ENCODE results near the gene PLAA. TPM values are rescaled to one million over a fixed set of nuclear protein-coding genes. Genes with fewer than 3 reads are reported as not detected.
A peak's percentile ranks its signal among the peaks of the same experiment; 100 is the strongest.

The PLAA gene
- total RNA-seq: 44.8 and 47.2 TPM in 2 replicates
- 27.6 TPM for polyA plus RNA-seq (2012)

DNA sequence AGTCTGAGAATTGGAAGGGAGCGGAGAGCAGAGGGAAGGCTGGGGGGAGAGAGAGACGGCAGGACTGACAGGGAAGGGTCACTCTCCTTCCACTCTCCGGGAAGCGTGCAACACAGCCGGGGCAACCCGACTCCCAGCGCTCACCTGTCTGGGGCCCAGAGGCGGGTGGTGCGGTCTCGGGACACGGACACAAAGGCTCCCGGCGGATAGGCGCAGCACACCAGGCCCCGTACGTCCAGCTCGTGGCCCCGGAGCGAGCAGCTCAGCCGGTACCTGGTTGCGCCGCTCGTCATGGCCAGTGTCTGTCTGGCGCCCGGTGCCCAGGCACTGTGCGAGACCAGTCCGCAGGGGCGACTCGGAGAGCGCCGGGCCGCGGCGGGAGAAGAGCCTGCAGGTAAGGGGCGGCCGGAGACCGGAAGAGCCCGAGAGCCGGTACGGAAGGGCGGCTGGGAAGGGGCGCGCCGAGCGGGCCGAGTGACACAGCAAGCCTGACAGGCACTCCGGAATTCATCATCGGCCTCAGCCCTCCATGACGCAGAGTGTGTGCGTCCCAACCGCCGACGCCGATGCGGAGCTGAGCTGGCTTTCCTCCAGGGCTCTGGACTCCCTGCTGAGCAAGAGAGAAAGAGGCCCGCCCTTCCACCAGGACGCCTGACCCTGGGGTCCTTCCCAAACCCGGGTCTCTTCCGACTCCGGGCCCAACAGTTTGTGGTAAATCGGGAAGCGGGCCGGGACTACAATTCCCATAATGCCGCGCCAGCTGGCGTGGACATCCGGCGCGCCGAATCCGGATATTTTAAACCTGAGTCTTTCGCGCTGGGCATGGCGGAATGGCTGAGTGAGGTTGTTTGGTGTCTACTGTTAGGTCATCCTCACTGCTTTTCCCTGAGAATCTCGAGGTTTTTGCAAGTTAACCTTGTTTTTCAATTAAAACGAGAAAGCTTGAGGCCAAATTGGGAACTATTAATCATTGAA is at the start of gene PLAA:
PLAA (minus strand) TSS at position 490 of the 975 bp plus-strand sequence; CDS start at position 293, 197 bp downstream.
- peak; percentile 93 for DNase-seq (ENCODE audit: low read depth)

DNA sequence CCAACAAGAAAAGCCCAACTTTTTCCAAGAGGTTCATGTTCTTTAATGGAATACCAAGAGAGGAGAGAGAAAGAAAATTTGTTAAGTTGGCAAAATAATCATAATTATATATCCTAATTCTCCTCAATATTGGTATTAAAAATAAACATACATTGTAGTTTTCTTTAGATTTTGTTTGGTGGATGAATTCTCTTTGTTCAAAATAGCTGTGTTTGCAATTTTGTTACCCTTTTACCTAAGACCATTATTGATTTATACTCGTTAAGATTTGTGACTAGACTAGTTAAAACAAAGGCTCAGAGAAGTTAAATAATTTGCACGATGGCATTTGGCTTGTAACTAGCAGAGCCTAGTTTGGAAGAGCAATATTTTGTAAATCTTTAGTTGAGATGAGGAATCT is 48.8 kb upstream of the PLAA start:
- DNase-seq (ENCODE audit: low read depth): no peak

DNA sequence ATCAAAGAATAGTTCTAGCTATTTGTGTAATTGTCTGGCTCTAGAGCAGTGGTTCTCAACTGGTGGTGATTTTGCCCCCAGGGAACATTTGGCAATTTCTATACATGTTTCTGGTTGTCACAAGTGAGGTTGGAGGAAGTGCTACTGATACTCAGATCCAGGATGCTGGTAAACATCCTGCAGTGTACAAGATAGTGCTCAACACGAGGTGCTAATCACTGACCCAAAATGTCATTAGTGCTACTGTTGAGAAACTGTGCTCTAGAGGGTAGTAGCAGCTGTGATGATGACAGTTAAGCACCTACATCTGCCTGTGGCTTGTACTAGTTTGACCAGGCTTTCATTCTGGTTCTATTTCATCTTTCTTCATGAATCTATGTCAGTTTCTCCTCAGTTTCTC is 36.3 kb upstream of the PLAA start:
- no peak for DNase-seq (ENCODE audit: low read depth)

DNA sequence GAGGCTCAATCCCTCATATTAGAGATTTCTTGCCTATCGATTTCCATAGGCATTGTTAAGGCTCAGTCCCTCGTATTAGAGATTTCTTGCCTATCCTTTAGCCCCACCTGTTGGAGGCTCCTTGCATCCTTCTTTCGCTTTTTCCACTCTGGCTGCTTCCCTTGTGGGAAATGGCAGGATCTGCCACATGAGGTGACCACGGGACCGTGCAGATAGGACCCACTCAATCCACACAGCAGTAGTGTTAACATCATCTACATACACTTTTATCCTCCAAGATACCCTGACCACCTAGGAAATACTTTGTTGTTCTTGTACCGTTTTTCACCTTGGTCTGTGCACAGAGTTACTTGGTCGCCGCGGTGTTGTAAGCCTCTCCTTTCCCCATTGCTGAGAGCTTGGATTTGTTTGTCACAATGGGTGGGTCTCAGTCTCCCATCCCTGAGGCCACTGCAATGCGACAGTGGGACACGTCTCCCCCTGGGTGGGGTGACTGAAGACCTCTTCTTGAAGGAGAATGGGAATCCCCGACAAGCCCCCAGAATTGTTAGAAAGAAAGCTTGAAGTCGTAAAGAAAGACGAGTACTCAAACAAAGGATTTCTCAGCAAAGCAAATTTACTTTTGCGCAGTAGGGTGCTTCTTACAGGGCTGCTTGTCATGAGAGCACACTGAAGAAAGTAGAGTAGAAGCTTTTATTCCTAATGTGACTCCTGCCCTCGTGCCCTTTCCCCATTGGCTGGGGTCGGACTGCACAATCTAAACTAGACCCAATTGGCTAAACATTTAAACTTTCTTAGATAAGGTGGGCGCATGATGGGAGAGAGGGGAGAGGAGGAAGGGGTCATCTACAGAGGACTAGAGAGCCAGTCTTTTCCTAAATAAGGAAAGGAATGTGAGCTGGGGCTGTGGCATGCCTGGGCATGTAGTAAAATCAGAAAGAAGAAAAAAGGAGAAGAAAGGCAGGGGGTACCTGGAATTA is 29.0 kb upstream of the PLAA start:
- peak; percentile 34 for DNase-seq (ENCODE audit: low read depth)

DNA sequence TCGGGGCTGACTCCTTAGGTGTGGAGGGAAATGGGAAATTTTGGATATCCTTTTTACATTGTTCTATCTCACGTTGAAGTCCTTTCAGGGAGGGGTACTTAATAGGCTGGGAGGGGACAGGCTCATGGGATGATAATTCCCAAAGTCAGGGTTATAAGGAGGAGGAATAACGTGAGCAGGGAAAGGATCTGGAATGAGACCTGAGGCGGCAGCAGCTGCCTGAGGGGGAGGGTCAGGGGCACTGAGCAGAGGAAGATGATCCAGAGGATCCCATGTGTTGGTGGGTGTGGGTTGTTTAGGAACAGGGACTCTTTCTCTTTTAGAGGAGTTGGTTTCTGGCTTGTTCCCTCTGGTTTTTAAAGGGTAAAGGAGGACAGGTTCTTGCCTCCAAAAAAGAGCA is 27.9 kb upstream of the PLAA start:
- peak; percentile 22 for DNase-seq (ENCODE audit: low read depth)

DNA sequence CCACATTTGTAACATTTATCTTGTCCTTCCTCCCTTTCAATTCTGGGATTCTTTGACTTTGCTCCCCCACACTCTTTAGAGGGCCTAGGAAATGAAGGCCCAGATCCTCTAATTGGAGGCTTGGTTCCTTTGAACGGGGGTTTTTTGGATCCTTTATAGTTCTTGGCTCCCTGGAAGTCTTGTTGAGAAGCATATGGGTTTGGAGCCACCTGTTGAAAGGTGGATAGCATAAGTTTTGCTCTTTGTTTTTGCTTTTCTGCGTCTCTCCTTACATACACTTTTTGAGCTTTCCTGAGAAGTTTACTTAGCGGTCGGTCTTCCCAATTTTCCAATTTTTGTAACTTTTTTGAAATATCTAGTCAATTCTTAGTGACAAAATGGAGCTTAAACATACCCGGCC is 26.9 kb upstream of the PLAA start:
- DNase-seq (ENCODE audit: low read depth): no peak

DNA sequence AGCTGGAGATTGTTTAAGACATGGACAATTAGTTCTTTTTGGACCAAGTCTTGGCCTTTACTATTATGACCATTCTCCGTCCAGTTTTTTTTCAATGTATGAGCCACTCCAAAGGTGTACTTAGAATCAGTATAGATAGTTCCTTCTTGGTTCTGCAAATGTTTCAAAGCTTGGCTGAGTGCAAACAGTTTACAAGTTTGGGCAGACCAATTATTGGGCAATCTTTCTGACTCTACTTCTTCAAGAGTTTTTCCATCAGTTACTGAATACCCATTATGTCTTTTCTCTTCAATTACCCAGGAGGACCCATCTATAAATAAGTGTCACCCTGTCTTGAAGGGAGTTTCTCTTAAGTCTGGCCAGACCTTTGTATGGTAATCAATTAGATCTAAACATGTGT is 24.7 kb upstream of the PLAA start:
- no peak for DNase-seq (ENCODE audit: low read depth)

DNA sequence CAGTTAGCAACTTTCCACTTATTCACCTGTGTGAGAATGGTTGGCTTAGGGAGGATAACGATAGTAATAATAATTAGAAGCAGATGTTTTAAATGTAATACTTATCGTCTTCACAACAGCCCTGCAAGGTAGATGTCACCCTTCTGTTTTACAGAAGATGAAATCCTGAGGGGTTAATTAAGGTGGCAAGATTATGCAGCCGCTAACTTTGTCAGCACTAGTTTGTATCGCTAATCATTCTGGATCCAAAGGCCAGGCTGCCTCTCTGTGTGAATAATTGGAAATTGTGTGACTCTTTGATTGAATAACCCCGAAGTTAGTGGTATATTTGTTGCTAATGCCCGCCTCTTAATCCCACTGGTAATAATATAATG is 9.8 kb upstream of the PLAA start:
- no peak for DNase-seq (ENCODE audit: low read depth)

DNA sequence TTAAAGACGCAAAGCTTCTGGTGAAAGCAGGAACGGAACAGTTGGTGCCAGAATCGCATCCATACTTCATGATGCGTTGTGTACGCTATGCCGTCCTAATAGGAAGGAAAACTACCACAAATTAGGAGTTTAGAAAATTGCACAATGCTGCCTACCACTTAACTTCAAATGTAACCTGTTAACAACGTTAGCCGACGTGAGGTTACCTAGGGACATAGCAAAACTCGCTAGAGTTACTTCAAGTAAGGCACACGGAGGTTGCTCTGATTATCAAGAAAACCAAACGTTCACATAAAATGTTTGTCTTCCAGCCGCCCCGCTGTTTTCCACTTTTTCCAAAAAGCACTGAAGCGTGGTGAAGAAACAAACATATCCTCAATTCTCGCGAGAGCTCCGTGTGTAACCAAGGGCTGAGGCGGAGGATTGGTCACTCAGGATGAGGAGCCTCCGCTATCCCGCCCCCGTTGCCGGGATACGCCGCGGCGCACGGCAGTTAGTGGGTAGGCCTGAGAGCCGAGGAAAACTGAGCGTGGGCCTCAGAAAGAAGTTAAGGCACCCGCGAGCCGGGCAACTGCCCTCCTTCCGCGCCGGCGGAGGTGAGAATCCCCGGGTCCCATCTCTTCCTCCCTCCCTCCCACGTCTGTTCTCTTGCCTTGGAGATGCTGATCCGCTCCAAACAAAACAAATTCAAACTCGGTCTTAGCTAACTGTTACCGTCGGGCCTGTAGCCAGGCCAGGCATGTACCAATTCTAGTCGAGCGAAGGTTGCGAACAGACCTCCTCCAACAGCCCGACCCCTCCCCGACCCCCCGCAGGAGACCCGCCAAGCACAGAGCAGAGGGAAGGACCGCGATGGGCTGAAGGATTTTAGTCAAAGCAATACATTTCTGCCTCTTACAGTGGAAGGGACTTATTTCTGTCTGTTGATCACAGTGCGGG is 9.1 kb upstream of the PLAA start, which contains the start of gene IFT74:
IFT74 (plus strand) TSS at position 492 of the 939 bp plus-strand sequence. CDS start 5,556 bp downstream, outside the sequence.
- DNase-seq (ENCODE audit: low read depth): peak; percentile 100

DNA sequence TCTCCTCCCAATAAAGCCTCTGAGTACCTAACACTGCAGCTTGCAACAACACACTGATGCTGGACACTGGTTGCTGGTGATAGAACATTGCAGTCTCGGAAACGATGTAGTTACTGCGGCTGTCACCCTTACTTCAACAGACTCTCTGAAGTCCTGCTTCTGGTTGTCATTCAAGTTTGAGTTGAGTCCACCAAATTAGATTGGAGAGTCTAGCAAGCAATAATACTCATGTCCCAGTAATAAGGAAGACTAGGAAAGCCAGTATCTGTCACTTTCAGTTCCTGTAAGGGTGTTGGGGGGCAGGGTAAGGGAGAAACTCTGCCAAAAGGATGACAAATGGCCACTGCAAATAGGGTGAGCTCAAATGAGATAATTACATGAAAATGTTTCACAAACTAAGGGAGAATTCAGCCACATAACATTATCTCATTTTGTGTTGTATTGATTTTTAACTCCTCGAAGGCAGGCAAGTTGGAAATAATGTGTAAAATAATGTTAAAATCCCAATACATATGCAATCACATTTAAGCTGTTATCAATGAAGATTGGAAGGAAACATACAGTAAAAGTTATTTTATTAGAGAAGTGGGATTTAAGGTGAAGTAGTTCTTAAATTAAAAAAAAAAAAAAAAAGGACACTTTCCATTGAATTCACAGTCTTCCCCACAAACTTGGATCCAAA is 8.3 kb upstream of the PLAA start:
- peak; percentile 39 for DNase-seq (ENCODE audit: low read depth)

DNA sequence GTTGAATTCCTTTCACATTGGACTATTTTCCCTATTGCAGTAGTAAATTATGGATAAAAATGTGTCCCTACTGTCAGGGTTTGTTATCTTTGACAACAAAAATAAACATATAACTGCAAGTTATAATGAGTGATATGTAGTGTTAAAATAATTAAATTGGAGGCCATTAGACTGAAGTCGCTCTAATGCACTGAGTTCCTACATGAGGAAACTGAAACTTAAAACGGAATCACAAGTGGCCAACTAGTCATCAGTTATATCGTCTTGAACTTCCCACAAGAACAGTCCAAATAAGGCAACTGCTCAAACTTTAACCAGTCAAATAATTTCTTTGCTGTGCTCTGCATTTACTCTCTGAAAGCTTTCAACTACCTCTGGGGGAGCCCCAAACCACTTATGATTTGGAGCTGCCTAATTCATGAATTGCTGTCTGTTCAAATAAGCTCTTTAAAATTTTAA is 7.0 kb upstream of the PLAA start:
- peak; percentile 22 for DNase-seq (ENCODE audit: low read depth)

DNA sequence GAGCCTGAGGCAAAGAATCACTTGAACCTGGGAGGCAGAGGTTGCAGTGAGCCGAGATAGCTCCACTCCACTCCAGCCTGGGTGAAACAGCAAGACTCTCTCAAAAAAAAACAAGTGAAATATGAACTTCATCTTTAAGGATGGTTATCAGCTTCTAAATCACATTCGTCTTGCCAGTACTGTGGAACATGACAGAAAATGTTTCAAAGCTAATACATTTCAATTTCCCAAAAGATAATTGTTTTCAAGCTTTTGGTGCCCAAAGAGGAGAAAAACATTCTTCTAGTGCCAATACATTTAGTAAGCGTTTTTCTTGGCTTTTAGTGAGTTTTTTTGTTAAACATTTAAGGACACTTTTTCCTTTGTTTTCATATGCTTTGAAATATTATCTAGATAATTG is 4.8 kb upstream of the PLAA start:
- DNase-seq (ENCODE audit: low read depth): no peak

DNA sequence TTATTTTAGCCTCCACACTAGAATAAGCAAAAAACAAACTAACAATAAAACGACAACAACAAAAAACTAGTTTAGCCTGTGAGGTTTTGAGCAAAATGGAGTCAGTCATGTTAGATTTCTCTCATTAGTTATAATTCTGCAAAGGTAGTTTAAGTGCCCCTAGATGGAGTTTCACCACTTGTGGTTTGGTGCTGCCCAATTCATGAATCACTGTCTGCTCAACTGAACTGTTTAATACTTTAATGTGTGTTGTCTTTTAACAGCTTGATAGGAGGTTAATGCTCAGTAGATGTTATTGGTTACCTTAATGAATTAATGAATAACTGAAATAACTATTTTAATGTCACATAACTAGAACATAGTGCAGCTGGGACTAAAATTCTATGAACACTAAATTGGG is 3.5 kb upstream of the PLAA start:
- DNase-seq (ENCODE audit: low read depth): no peak

DNA sequence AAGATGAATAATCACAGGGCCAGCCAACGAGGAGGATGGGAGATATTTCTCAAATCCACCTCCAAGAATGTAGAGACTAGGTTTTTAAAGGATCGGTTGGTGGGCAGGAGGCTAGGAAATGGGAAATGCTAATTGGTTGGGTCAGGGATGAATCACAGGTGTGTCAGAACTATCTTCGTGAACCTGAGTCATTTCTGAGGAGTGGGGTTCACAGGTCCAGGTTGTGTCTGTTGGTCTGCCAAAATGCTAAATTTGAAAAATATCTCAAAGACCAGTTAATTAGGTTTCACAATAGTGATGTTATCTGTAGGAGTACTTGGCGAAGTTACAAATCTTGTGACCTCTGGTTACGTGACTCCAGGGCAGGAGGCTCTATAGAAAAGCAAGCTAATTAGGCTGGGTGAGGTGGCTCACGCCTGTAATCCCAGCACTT is 2.6 kb upstream of the PLAA start:
- no peak for DNase-seq (ENCODE audit: low read depth)

DNA sequence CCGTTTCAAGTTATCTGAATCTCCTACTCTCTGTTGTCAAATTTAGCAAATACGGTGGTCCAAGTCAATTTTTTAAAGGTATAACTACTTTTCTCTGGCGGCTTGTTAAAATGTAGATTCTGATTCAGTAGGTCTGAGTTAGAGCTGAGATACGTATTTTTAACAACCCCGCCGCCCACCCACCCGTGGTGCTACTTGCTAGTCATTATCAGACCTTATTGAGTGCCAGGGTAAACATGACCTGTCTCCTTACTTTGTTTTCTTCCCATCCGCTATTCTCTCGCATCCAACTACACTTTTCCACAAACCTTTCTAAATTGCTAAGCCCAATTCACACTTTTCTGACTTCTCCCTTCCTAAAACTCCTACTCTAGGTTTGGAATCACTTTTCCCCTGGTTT is 694 bp upstream of the PLAA start:
- no peak for DNase-seq (ENCODE audit: low read depth)

DNA sequence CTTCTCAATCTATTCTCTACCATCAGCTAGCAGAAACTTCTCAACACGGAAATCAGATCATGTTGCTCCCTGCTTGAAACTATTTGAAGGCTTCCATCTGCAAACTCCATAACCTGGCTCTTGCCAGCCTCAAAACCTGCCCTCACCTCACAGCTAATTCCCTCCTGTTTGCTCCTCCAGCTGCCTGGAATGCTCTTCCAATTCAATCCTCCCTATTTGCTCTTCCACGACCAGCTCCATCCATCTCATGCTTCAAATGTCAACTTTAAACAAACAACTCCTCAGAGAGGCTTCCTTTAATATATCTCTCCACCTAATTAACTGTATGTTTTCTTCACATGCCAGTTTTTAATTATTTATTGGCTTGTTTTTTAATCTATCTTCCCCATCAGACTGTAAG is 1.5 kb downstream of the PLAA start:
- no peak for DNase-seq (ENCODE audit: low read depth)

DNA sequence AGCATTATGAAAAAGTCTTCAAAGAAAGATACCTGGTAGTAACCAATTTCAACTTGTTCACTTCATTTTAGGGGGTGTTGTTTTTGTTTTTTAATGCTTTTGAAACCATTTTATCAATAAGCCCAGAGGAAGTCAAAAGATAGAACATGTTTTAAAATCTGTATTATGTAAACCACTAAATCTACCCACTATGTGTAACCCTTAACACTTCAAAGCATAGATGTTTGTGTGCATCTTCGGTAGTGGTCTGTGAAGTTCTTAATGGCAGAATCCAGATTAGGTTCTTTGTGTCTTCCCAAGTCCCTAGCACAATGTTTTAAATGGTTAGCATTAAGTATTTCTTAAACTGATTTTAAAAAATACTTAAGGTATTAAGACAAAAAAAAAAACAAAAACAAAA is 6.3 kb downstream of the PLAA start:
- no peak for DNase-seq (ENCODE audit: low read depth)

DNA sequence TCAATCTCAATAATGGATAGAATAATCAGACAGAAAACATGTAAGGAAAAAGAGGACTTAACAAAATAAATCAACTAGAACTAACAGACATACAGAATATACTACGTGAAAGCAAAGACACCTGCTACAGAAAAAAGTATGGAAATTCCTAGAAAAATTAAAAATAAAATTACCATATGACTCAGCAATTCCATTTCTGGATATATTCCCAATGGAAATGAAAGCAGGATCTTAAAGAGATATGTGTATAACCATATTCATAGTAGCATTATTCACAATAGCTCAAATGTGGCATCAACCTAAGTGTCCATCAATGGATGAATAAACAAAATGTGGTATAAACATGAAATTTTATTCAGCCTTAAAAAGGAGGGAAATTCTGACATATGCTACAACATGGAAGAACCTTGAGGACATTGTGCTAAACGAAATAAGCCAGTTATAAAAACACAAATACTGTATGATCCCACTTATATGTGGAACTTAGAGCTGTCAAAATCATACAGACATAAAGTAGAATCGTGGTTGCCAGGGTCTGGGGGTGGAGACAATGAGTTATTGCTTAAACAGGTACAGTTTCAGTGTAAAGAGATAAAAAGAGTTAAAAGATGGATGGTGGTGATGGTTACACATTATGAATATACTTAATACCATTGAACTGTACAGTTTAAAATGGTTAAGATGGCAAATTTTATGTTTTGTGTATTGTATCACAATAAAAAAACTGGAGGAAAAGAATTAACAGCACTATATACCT is 6.9 kb downstream of the PLAA start:
- DNase-seq (ENCODE audit: low read depth): no peak

DNA sequence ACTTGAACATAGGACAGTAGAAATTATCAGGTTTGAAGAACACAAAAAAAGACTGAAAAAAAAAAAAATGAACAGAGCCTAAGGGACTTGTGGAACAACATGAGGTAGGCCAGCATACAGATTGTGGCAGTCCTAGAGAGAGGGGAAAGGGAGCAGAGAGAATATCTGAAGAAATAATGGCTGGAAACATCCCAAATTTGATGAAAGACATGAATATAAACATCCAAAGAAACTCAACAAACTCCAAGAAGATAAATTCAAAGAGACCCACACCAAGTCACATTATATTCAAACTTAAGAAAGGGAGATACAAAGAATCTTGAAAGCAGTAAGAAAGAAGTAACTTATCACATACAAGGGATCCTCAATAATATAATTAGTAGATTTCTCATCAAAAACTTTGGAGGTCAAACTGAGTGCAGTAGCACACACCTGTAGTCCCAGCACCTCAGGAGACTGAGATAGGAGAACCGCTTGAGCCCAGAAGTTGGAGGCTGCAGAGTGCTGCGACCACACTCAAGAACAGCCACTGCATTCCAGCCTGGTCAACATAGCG is 9.1 kb downstream of the PLAA start:
- no peak for DNase-seq (ENCODE audit: low read depth)

Measured in myocyte (in vitro differentiated cells).